Left hindlimb (tissue), 1 donor: Measurements from ENCODE around the gene SH3RF3.

Experiments used
- DNase-seq: peaks from one replicate; pipeline ENCODE4 v3.0.0-alpha.2; 2018

The SH3RF3 gene

GRCh38 chr2:109344270-109344805 lies 215.3 kb downstream of the SH3RF3 start:
- no peak for DNase-seq

DNA sequence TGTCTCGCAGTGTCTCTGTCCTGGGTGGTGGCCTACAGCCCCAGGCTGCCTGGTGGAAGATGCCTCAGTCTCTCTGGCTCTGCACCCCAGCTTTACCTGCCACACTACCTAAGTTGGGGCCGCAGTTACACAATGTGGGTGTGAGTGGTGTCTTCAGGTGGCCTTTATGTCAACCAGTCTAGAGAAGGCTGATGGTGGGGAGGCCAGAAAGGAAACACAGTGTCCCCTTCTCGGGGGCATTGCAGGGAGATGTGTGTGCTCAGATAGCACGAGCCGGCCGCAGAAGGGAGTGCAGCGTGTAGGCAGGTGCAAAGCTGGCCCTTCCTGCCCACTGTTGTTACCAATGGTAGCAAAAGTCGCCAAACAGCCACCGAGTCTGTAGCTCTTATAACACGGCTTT lies 216.1 kb downstream of the SH3RF3 start:
- DNase-seq, result no peak

GRCh38 chr2:109345653-109346480 lies 216.9 kb downstream of the SH3RF3 start:
- DNase-seq, result no peak

- DNase-seq, result no peak
Observed at GRCh38 chr2:109346601-109347228, 217.7 kb downstream of the SH3RF3 start.

DNA sequence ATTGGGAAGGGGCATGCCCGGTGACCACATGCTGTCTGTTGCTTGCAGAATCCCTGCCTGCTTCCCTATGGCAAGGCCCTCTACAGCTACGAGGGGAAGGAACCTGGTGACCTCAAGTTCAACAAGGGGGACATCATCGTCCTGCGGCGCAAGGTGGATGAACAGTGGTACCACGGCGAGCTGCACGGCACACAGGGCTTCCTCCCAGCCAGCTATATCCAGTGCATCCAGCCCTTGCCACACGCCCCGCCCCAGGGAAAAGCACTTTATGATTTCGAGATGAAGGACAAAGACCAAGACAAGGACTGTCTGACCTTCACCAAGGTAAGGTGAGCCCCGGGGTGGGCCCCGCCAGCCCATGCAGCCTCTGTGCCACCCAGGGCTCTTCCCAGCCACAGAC lies 218.6 kb downstream of the SH3RF3 start:
- no peak for DNase-seq

DNA sequence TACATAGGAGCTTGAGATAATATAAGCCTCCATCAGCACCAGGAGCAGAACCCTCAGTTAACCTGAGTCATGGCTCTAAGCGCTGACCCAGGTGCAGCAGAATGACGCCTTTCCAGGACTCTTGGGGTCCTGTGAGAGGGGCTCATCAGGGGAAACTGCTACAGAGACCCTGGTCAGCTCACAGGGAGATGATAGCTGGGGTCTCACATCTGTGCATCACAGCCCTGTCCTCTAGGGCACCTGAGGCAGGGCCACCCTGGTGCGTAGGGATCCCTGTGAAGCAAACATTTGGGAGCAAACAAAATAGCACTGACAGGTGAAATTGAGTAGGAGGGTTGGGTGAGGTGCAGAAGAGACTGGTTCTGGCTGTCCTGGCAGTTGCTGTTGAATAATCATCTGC lies 219.2 kb downstream of the SH3RF3 start:
- no peak for DNase-seq

DNA sequence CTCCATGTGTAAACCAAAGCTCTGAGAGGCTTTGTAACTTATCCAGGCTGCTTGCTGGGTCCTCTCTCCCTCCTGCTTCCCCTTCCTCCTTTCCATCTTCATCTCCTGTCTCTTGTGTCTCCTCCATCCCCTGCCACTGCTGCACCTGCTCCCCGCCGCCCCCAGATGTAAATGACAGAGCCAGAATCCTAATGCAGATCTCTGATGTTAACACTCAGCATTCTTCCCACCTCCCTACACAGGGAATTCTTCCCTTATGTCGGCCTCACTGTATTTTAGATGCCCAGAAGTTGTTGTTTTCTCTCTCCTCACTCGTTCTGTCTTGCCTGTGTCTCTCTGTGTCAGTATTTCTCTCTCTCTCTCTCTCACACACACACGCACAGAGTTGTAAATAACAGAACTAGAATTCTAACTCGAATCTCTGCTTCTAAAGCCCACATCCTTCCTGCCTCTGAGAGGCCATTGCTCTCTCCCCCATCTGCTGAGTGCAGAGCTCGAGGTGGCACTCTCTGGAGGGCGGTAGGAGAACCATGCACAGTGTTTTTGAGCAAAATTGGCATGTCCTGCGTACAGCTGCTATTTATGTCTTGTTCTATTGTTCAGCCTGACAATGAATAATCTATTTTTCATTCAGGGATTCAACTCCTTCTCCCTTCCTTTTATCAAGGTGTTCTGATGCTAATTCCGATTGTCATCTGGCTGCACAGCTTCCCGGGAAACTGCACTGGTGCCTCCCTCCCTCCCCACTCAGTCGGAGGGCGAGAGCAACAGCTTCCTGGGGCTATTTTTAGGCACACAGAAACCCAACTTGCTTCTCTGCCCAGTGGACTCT lies 219.9 kb downstream of the SH3RF3 start:
- no peak for DNase-seq

DNA sequence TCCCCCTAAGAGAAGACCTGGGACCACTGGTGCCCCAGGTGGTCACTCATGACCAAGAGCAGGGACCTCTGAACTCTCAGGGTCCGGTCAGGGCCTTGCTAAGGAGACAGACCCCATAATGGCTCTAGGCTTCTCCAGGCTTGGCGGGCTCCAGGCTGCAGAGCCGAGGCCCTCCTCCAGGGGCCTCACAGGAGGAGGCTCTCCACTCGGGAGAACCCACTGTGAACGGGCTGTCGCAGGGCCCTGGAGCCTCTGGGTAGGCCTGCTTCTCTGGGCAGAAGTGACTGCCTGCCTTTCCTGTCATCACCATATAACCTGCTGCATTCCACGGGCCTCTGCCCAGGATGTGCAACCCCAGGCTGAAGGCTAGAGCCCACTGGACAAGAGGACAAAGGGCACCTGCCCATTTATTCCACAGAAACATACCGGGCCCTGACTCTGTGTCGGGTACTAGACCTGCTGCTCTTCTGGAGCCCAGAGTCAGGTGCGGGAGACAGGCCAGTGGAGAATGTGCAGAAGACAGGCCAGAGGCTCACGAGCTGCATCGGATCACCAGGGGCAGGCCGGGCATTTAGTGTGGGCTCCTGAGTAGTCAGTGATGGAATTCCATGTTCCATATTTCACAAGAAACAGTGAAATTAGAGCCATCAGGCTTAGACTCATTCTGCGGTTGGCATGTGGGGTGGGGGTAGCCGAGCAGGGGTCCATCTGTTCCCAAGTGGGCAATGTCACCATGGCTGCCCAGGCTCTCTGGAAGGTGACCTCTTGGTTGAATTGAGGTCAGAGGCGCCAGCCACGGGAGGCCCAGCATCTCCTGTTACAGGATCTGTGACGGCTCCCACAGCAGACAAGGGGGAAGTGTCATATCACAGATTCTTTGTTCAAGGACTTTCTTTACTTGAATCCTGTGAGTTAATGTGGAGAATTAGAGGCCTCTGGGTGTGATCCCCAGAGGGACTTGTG lies 220.8 kb downstream of the SH3RF3 start:
- DNase-seq, result no peak

DNA sequence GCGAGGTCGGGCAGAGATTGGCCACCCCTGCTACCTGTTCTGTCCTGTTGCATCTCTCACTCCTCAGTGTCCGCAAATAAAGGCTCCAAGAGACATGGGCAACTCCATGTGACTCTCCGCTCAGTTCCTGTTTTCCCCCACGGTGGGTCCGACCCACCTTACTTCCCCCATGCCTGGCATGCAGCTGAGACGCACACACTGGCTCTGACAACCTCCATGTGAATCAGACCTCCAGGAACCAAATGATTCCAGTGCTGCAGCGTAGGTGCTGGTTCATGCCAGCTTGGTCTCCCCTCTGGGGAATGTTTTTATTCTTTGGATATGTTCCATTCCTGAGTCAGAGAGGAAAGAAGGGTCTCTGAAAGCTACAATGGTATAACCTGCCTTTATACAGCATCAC lies 221.5 kb downstream of the SH3RF3 start:
- DNase-seq, result no peak

- peak; percentile 62 for DNase-seq
Observed at GRCh38 chr2:109351164-109351756, 222.3 kb downstream of the SH3RF3 start.

GRCh38 chr2:109352056-109352897 lies 223.3 kb downstream of the SH3RF3 start:
- no peak for DNase-seq

GRCh38 chr2:109352898-109353689 lies 224.1 kb downstream of the SH3RF3 start:
- no peak for DNase-seq

GRCh38 chr2:109353806-109354745 lies 225.1 kb downstream of the SH3RF3 start:
- no peak for DNase-seq

GRCh38 chr2:109355192-109355843 lies 226.3 kb downstream of the SH3RF3 start:
- no peak for DNase-seq

- no peak for DNase-seq
Observed at GRCh38 chr2:109356324-109357035, 227.5 kb downstream of the SH3RF3 start.

GRCh38 chr2:109364217-109364616 lies 235.2 kb downstream of the SH3RF3 start:
- DNase-seq, result no peak

DNA sequence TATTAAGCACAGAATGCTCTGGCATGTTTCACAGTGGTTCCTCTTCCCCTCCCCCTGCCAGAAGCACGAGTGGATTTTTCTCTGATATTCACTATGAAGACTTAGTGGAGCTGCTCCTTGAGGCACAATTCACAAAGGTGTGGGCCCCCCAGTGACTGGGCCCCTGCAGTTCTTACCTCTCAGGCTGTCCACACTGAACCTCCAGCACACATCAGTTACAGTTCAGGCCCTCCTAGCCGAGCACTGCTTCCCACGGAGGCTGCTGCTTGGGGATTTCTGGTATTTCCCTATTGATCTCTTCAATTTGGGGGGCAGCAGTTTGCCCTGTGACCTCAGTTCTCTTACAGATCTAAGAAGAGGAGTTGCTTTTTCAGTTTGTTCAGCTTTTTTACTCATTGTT lies 236.1 kb downstream of the SH3RF3 start:
- no peak for DNase-seq
